ENCODE data around the gene TPRX2. TPM values are rescaled to one million over a fixed set of nuclear protein-coding genes. Genes with fewer than 3 reads are reported as not detected.
"Not testable (repeated sequence)": the region's sequence is repeated elsewhere in the genome, so short reads cannot be mapped to it uniquely, and the experiment has no call there.

Gene TPRX2
- total and polyA plus RNA-seq, 7 experiments from 2014 or later: not detected

- ATAC-seq: not testable (repeated sequence)
Observed at GRCh38 chr19:47879385-47879784, 20.4 kb downstream of the TPRX2 start.

GRCh38 chr19:47881757-47882156 is 22.7 kb downstream of the TPRX2 start:
- Histone ChIP-seq H3K27me3 (ENCODE audit: control insufficient read depth in 2 of 2, insufficient read depth in 2 of 2, low read length in 2 of 2) (no peaks in the 10 kb centered on the region), H3K4me3 (ENCODE audit: low read length) (no peak overlapping the region), H3K36me3 (ENCODE audit: control insufficient read depth in 2 of 3, insufficient read depth in 3 of 3, low read length in 3 of 3) (no peaks in the 10 kb centered on the region), H3K4me1 (ENCODE audit: control insufficient read depth in 2 of 2, insufficient read depth in 2 of 2, low read length in 2 of 2) (no peaks in the 10 kb centered on the region), H3K27ac (ENCODE audit: low read depth, low read length) (no peak overlapping the region), H3K9me3 (ENCODE audit: control insufficient read depth in 2 of 3, low read length in 3 of 3) (no peaks in the 10 kb centered on the region)
- ChIA-PET CTCF (no interaction called here), POLR2A (no interaction called here)
- H3K27ac Mint-ChIP-seq: no peak overlapping the region
- ATAC-seq: no peak
- DNase-seq: no peak
- H3K4me1 Mint-ChIP-seq: no peaks in the 10 kb centered on the region
- no peak overlapping the region for H3K4me3 Mint-ChIP-seq
- H3K9me3 Mint-ChIP-seq: peaks cover 0 to 5% (median 3%) of the 10 kb centered on the region in 11 donors
- intact Hi-C loops (cut with micrococcal nuclease): no loop called here
- peaks cover 2 to 34% (median 28%) of the 10 kb centered on the region in 5 donors for H3K27me3 Mint-ChIP-seq
- peaks cover 0 to 3% (median 0%) of the 10 kb centered on the region in 5 donors for H3K36me3 Mint-ChIP-seq

More at GRCh38 chr19:47879385-47879784, 20.4 kb downstream of the TPRX2 start:
- H3K4me3 ChIP-seq (ENCODE audit: low read length); H3K4me1 ChIP-seq (ENCODE audit: control insufficient read depth in 2 of 2, insufficient read depth in 2 of 2, low read length in 2 of 2); intact Hi-C loops (cut with micrococcal nuclease); H3K4me1 Mint-ChIP-seq; H3K36me3 ChIP-seq (ENCODE audit: control insufficient read depth in 2 of 3, insufficient read depth in 3 of 3, low read length in 3 of 3); DNase-seq; H3K4me3 Mint-ChIP-seq; H3K9me3 ChIP-seq (ENCODE audit: control insufficient read depth in 2 of 3, low read length in 3 of 3); H3K9me3 Mint-ChIP-seq; POLR2A ChIA-PET; CTCF ChIA-PET; H3K27ac ChIP-seq (ENCODE audit: low read depth, low read length); H3K27me3 ChIP-seq (ENCODE audit: control insufficient read depth in 2 of 2, insufficient read depth in 2 of 2, low read length in 2 of 2); H3K27ac Mint-ChIP-seq; H3K36me3 Mint-ChIP-seq: not testable (repeated sequence)
- H3K27me3 Mint-ChIP-seq: peaks cover 2 to 28% (median 20%) of the 10 kb centered on the region in 5 donors

GRCh38 chr19:47882890-47883289 is 23.9 kb downstream of the TPRX2 start:
- no peak overlapping the region for H3K27ac Mint-ChIP-seq
- no peaks in the 10 kb centered on the region for H3K9me3 ChIP-seq (ENCODE audit: control insufficient read depth in 2 of 3, low read length in 3 of 3)
- H3K4me1 ChIP-seq (ENCODE audit: control insufficient read depth in 2 of 2, insufficient read depth in 2 of 2, low read length in 2 of 2): no peaks in the 10 kb centered on the region
- peaks cover 0 to 3% (median 0%) of the 10 kb centered on the region in 5 donors for H3K36me3 Mint-ChIP-seq
- no peak overlapping the region for H3K27ac ChIP-seq (ENCODE audit: low read depth, low read length)
- POLR2A ChIA-PET: no interaction called here
- no peak overlapping the region for H3K4me3 ChIP-seq (ENCODE audit: low read length)
- H3K27me3 Mint-ChIP-seq: peaks cover 2 to 36% (median 27%) of the 10 kb centered on the region in 5 donors
- H3K4me3 Mint-ChIP-seq: no peak overlapping the region
- intact Hi-C loops (cut with micrococcal nuclease): no loop called here
- no peaks in the 10 kb centered on the region for H3K4me1 Mint-ChIP-seq
- no peaks in the 10 kb centered on the region for H3K27me3 ChIP-seq (ENCODE audit: control insufficient read depth in 2 of 2, insufficient read depth in 2 of 2, low read length in 2 of 2)
- H3K9me3 Mint-ChIP-seq: peaks cover 0 to 5% (median 3%) of the 10 kb centered on the region in 11 donors
- DNase-seq: no peak
- CTCF ChIA-PET: no interaction called here
- ATAC-seq: no peak
- no peaks in the 10 kb centered on the region for H3K36me3 ChIP-seq (ENCODE audit: control insufficient read depth in 2 of 3, insufficient read depth in 3 of 3, low read length in 3 of 3)

- H3K4me3 Mint-ChIP-seq: no peak overlapping the region
- H3K27ac Mint-ChIP-seq: no peak overlapping the region
- no peak overlapping the region for H3K27ac ChIP-seq (ENCODE audit: low read depth, low read length)
- DNase-seq (no peak), ATAC-seq (no peak)
- intact Hi-C loops (cut with micrococcal nuclease): no loop called here
- H3K9me3 ChIP-seq (ENCODE audit: control insufficient read depth in 2 of 3, low read length in 3 of 3): no peaks in the 10 kb centered on the region
- peaks cover 0 to 2% (median 0%) of the 10 kb centered on the region in 11 donors for H3K9me3 Mint-ChIP-seq
- H3K36me3 Mint-ChIP-seq: no peaks in the 10 kb centered on the region
- H3K27me3 Mint-ChIP-seq: peaks cover 2 to 36% (median 21%) of the 10 kb centered on the region in 5 donors
- POLR2A ChIA-PET: no interaction called here
- H3K36me3 ChIP-seq (ENCODE audit: control insufficient read depth in 2 of 3, insufficient read depth in 3 of 3, low read length in 3 of 3): no peaks in the 10 kb centered on the region
- no peak overlapping the region for H3K4me3 ChIP-seq (ENCODE audit: low read length)
- H3K4me1 Mint-ChIP-seq: no peaks in the 10 kb centered on the region
- no peaks in the 10 kb centered on the region for H3K27me3 ChIP-seq (ENCODE audit: control insufficient read depth in 2 of 2, insufficient read depth in 2 of 2, low read length in 2 of 2)
- CTCF ChIA-PET: no interaction called here
- no peaks in the 10 kb centered on the region for H3K4me1 ChIP-seq (ENCODE audit: control insufficient read depth in 2 of 2, insufficient read depth in 2 of 2, low read length in 2 of 2)
Observed at GRCh38 chr19:47885067-47885463, 26.0 kb downstream of the TPRX2 start.

GRCh38 chr19:47886010-47886559 is 27.1 kb downstream of the TPRX2 start, which contains the start of gene SULT2A1:
Gene SULT2A1, minus strand, starts transcription at chr19:47886315. Its CDS starts 58 bp downstream, at chr19:47886257.
- Histone ChIP-seq H3K9me3 (ENCODE audit: control insufficient read depth in 2 of 3, low read length in 3 of 3) (no peaks in the 10 kb centered on the region), H3K27ac (ENCODE audit: low read depth, low read length) (no peak within 1 kb of the TSS), H3K4me3 (ENCODE audit: low read length) (no peak within 1 kb of the TSS), H3K27me3 (ENCODE audit: control insufficient read depth in 2 of 2, insufficient read depth in 2 of 2, low read length in 2 of 2) (no peaks in the 10 kb centered on the region), H3K36me3 (ENCODE audit: control insufficient read depth in 2 of 3, insufficient read depth in 3 of 3, low read length in 3 of 3) (no peaks in the 10 kb centered on the region), H3K4me1 (ENCODE audit: control insufficient read depth in 2 of 2, insufficient read depth in 2 of 2, low read length in 2 of 2) (no peaks in the 10 kb centered on the region)
- ChIA-PET CTCF (no interaction called here), POLR2A (no interaction called here)
- intact Hi-C loops (cut with micrococcal nuclease): no loop called here
- Mint-ChIP-seq H3K36me3 (no peaks in the 10 kb centered on the region), H3K27ac (no peak within 1 kb of the TSS), H3K9me3 (peaks cover 0 to 2% (median 0%) of the 10 kb centered on the region in 11 donors), H3K4me3 (no peak within 1 kb of the TSS), H3K27me3 (peaks cover 2 to 36% (median 21%) of the 10 kb centered on the region in 5 donors), H3K4me1 (peaks cover 0 to 3% (median 0%) of the 10 kb centered on the region in 7 donors)
- no peak for DNase-seq
- no peak for ATAC-seq

- H3K27me3 Mint-ChIP-seq: peaks cover 0 to 19% (median 7%) of the 10 kb centered on the region in 5 donors
Observed at GRCh38 chr19:47890865-47891621, 32.0 kb downstream of the TPRX2 start.

GRCh38 chr19:47891622-47891922 is 32.5 kb downstream of the TPRX2 start:
- ATAC-seq (no peak), DNase-seq (no peak)
- Histone ChIP-seq H3K4me1 (ENCODE audit: control insufficient read depth in 2 of 2, insufficient read depth in 2 of 2, low read length in 2 of 2) (no peaks in the 10 kb centered on the region), H3K27me3 (ENCODE audit: control insufficient read depth in 2 of 2, insufficient read depth in 2 of 2, low read length in 2 of 2) (no peaks in the 10 kb centered on the region), H3K4me3 (ENCODE audit: low read length) (no peak overlapping the region), H3K27ac (ENCODE audit: low read depth, low read length) (no peak overlapping the region), H3K9me3 (ENCODE audit: control insufficient read depth in 2 of 3, low read length in 3 of 3) (no peaks in the 10 kb centered on the region), H3K36me3 (ENCODE audit: control insufficient read depth in 2 of 3, insufficient read depth in 3 of 3, low read length in 3 of 3) (no peaks in the 10 kb centered on the region)
- ChIA-PET CTCF (no interaction called here), POLR2A (no interaction called here)
- intact Hi-C loops (cut with micrococcal nuclease): no loop called here
- H3K36me3 Mint-ChIP-seq: peaks cover 0 to 10% (median 0%) of the 10 kb centered on the region in 5 donors
- no peak overlapping the region for H3K4me3 Mint-ChIP-seq
- H3K27me3 Mint-ChIP-seq: peaks cover 0 to 16% (median 4%) of the 10 kb centered on the region in 5 donors
- peaks cover 0 to 12% (median 4%) of the 10 kb centered on the region in 11 donors for H3K9me3 Mint-ChIP-seq
- peaks cover 0 to 3% (median 0%) of the 10 kb centered on the region in 7 donors for H3K4me1 Mint-ChIP-seq
- no peak overlapping the region for H3K27ac Mint-ChIP-seq

More at GRCh38 chr19:47890865-47891621, 32.0 kb downstream of the TPRX2 start:
- Histone ChIP-seq H3K27ac (ENCODE audit: low read depth, low read length) (no peak overlapping the region), H3K4me1 (ENCODE audit: control insufficient read depth in 2 of 2, insufficient read depth in 2 of 2, low read length in 2 of 2) (no peaks in the 10 kb centered on the region), H3K36me3 (ENCODE audit: control insufficient read depth in 2 of 3, insufficient read depth in 3 of 3, low read length in 3 of 3) (no peaks in the 10 kb centered on the region), H3K27me3 (ENCODE audit: control insufficient read depth in 2 of 2, insufficient read depth in 2 of 2, low read length in 2 of 2) (no peaks in the 10 kb centered on the region), H3K4me3 (ENCODE audit: low read length) (no peak overlapping the region), H3K9me3 (ENCODE audit: control insufficient read depth in 2 of 3, low read length in 3 of 3) (no peaks in the 10 kb centered on the region)
- H3K4me1 Mint-ChIP-seq: peaks cover 0 to 3% (median 0%) of the 10 kb centered on the region in 7 donors
- no peak overlapping the region for H3K27ac Mint-ChIP-seq
- ChIA-PET CTCF (no interaction called here), POLR2A (no interaction called here)
- peaks cover 0 to 10% (median 2%) of the 10 kb centered on the region in 11 donors for H3K9me3 Mint-ChIP-seq
- no peak for DNase-seq
- no peak overlapping the region for H3K4me3 Mint-ChIP-seq
- ATAC-seq: no peak
- intact Hi-C loops (cut with micrococcal nuclease): no loop called here
- H3K36me3 Mint-ChIP-seq: peaks cover 0 to 5% (median 0%) of the 10 kb centered on the region in 5 donors

Measured in naive thymus-derived CD4-positive, alpha-beta T cell (primary cell).